HG03159 (cell line): ENCODE results near the gene PLA2G2D.

Experiments used
- ATAC-seq: cut with Tn5 transposase; IDR thresholded peaks from one replicate; pipeline ENCODE4 v1.9.1; 2021; ENCODE audit warnings: mild to moderate bottlenecking, moderate library complexity; ENCODE audit not compliant: unreplicated experiment

The PLA2G2D gene

GRCh38 chr1:20069874-20070273, 49.5 kb downstream of the PLA2G2D start, which contains the start of gene PLA2G5:
TSS of gene PLA2G5 (plus strand) at chr1:20070194. CDS start at chr1:20084831, 14,637 bp downstream.
- ATAC-seq, result no peak

DNA sequence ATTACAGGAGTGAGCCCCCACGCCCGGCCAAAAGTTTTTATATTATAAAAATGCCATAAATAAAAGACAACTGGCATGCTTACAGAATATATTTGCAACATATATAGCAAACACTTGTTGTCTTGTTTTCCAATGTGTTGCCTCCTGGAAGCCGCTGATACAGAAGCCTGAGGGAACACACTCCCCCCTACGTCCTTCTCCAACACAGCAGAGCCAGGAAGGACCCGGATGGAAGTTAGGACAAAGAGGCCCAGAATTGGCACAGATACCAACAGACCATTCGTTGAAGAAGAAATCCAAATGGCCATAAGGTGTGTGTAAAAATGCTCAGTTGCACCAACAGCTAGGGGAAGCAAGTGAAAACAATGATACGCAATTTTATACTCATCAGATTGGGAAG, 50.6 kb downstream of the PLA2G2D start:
- no peak for ATAC-seq

DNA sequence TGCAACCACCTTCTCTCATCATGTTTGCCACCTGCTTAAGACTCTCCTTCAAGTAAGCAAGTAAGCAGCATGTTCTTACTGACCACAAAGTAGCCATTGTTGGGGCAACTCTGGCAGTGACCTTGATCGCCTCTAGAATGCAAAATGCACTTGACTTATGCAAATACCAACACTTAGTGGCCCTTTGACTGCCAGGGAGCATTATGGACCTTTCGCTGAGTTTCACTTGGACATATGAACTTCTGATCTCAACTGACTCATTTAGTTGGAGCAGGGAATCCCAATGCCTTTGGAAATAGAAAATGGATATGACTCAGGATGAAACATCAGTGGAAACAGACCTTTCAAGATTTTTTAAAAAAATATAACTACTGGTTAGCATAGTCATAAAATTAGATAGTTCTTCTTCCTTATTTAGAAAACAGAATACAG, 55.5 kb downstream of the PLA2G2D start:
- no peak for ATAC-seq
